Glomerular visceral epithelial cell (primary cell): Measurements from ENCODE around the gene GALR1.
"Not testable (repeated sequence)": the region's sequence is repeated elsewhere in the genome, so short reads cannot be mapped to it uniquely, and the experiment has no call there.

Experiments
- DNase-seq: peaks from one replicate; pipeline ENCODE4 v3.0.0-alpha.2; 2016; ENCODE audit errors: extremely low spot score

GALR1 gene

DNA sequence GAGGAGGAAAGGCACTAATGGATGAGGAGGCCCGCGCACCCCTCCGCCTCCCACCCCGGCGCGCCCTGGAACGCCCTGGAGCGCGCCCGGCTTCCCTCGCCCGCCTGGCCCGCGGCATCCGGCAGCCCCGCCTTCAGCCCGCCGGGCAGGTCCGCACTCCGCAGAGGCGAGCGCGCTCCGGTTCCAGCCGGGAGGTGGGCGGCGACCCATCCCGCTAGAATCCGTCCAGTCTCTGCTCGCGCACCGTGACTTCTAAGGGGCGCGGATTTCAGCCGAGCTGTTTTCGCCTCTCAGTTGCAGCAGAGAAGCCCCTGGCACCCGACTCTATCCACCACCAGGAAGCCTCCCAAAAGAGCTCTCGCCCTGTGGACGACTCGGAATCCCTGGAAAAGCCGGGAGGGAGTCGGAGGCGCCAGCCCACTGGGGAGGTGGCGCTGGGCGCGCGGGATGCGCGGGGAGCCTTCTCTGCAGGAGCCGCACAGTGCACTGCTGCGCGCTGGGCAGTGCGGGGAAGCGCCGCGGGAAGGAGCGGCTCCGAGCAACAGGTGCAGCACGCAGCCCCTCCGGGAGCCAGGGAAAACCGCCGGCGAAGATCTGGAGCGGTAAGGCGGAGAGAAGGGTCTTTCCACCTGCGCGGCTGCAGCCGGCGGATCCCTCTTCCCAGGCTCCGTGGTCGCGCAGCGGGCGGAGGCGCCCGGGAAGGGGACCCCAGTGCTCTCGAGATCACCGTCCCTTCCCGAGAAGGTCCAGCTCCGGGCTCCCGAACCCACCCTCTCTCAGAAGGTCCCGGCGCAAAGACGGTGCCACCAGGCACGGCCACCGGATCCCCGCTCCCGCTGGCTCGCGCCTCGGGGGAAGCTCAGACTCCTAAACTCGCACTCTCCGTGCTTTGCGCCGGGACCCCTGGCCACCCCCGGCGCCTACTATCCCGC is at the start of gene GALR1:
Gene GALR1, plus strand, starts transcription at position 280 of the 932 bp plus-strand sequence. CDS start 701 bp downstream, outside the sequence.
- no peak for DNase-seq

DNA sequence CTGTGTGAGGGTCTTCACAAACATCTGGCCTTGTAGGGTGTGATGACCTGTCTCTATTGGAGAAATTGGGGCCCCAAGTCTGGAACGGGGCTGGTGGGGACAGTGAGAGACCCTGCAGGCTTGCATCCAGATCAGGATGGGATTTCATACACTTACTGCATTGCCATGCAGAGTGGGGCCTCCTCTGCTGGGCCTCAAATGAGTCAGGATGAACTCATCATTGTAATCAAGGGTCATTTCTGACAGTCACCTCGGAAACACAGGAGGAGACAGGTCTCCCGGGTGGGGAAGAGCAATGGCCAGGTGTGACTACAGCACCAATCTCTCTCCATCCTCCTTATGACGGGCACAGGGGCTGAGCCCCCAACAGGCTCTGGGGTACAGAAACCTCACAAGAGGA is 48.1 kb upstream of the GALR1 start:
- peak; percentile 18 for DNase-seq

DNA sequence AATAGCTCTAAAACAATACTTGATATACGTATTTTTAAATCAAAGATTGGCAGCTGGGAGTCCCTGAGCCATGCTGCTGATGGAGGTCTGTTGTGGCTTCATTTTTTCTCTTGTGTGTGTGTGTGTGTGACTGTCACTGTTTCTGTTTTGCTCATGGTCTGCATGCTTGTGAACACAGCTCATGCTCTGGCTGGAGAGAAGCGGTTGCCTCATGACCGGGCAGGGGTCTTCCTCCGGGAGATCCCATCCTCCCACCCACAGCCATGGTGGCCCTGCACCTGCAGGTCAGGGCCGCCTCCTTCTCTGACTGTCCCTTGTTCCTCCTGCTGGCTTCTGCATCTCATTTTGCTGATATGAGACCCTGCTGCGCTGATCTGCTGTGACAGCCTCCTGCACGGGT is 47.3 kb upstream of the GALR1 start:
- DNase-seq, result no peak

GRCh38 chr18:77203071-77203470 is 46.6 kb upstream of the GALR1 start:
- DNase-seq, result no peak

- DNase-seq, result no peak
Measured at GRCh38 chr18:77203851-77204250, 45.8 kb upstream of the GALR1 start.

DNA sequence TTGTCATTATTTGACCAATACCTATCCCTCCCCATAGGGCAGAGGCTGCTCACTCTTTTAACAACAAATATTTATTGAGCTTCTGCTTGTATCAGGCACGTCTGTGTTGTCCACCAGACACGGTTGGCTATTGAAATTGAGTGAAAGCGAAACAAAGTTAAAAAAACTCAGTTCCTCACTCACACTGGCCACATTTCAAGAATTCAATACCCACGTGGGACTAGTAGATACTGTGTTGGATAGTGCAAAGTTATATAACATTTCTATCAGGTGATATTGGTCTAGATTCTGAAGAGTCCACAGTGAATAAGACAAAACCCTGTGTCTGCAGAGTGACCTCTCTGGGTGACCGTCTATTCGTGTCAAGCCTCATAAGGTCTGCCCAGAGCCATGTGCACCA is 43.9 kb upstream of the GALR1 start:
- DNase-seq, result no peak

GRCh38 chr18:77206676-77207374 is 42.8 kb upstream of the GALR1 start:
- no peak for DNase-seq

DNA sequence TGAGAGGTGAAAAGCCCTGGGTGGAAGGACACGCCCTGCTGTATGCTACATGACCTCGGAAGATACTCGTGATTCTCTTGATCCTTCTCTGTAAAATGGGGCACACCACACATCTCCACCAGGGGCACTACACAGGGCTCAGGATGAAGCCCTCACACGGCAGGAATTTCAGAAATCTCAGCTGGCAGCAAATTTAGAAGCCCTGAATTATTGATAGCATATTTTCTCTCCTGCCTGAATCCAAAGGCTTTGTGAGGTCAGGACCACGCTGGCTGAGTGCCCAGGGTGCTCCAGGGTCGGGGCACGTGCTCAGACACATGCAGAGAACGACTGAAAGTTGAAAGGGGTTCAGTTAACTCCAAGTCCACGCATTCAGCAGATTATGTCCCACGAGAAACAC is 42.1 kb upstream of the GALR1 start:
- DNase-seq, result peak; percentile 68

- peak; percentile 64 for DNase-seq
Measured at GRCh38 chr18:77208964-77209363, 40.7 kb upstream of the GALR1 start.

- peak; percentile 14 for DNase-seq
Measured at GRCh38 chr18:77209587-77209986, 40.1 kb upstream of the GALR1 start.

DNA sequence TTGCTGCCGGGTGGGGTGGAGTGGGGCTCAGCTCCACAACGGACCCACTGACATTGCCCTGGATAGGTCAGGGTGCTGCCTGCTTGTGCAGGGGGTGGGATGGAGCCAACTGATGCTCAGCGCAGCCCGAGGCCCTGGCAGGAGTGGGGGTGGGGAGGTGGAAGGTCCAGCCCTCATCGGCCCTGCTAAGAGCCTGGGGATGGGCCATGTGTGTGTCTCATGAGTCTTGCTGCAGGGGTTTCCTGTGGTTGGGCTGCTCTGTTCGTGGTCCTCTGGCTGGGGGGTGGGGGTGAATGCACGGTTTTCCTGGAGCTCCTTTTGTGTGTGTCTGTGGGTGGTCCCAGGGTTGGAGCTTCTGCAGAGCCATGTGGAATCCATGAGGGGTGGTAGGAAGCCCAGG is 39.4 kb upstream of the GALR1 start:
- no peak for DNase-seq

DNA sequence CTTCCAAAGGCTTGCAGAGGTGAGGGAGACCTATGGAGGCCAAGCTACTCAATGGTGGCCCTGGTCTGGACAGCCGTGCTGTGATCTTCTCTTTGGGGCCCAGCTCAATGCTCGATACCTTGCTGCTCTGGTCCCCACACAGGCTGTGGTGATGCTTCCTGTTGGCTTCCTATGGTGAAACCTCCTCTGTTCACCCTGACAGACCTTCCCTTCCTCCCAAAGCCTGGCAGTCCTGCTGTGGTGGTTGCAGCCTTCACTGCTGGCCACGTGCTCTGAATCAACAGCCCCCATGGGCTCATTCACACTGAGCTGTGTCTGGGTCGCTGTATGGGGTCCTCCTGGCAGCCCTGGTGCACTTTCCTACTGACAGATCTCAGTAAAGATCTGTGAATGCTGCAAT is 31.0 kb upstream of the GALR1 start:
- DNase-seq, result no peak

- DNase-seq, result no peak
Measured at GRCh38 chr18:77220726-77221125, 28.9 kb upstream of the GALR1 start.

DNA sequence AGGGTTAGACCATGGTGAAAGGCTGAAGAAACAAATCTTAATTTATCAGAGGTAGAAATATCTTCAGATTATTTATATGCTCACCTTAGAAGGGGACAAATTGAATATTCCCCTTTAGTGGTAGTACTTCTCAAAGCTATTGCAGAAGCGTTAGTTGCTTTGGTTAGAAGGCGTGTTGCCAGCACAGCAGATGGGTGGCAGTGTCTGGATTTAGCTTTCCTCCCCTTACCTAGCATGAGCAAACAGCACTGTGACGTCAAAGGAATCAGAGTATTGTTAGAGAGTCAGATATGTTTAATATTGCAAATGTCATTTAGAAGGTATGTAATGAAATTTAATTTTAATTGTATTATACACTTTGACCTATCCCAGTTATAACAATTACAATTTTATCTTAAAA is 27.2 kb upstream of the GALR1 start:
- no peak for DNase-seq

DNA sequence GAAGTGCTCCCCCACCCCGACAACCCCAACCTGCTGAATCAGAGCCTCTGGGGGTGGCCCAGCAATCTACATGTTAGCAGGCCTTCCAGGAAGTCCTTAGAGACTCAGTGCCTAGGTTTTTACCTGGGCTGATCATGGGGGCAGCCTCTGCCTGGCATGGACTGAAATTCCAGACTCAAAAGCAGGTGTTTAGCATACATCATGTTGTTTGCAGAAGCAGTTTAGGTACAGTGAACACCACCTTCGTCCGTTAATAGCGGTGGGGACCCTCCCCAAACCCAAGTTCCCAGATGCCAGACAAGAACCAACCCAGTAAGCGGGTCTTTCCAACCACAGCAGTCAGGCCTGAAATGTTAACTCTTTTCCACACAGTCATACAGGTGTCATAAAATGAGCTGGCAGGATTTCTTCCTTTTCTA is 26.4 kb upstream of the GALR1 start:
- no peak for DNase-seq

DNA sequence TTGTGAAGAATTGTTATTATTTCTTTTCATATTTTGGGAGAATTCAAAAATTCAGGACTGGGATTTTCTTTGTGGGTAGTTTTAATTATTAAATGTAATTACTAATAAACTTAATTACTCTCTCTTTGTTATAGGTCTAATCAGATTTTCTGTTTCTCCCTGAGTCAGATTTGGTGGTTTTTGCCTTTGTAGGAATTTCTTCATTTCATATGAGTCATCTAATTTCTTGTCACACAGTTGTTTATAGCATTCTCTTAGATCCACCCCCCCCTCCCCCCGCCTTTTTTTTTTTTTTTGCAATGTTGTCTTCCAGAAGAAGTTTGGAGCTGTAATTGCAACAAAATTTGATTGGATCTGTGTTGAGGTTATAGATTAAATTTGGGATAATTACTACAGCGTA is 26.0 kb upstream of the GALR1 start:
- DNase-seq, result no peak

DNA sequence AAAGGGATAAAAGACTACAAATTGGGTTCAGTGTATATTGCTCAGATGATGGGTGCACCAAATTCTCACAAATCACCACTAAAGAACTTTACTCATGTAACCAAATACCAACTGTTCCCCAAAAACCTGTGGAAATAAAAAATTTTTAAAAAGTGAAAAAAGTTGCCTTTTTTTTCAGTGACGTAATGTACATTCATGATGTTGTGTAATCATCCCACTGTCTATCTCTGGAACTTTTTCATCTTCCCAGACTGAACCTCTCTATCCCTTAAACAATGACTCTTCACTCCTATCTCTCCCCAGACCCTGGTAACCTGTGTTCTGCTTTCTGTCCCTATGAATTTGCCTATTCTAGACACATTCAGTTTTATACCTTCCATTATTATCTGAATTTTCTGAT is 19.0 kb upstream of the GALR1 start:
- DNase-seq, result no peak

DNA sequence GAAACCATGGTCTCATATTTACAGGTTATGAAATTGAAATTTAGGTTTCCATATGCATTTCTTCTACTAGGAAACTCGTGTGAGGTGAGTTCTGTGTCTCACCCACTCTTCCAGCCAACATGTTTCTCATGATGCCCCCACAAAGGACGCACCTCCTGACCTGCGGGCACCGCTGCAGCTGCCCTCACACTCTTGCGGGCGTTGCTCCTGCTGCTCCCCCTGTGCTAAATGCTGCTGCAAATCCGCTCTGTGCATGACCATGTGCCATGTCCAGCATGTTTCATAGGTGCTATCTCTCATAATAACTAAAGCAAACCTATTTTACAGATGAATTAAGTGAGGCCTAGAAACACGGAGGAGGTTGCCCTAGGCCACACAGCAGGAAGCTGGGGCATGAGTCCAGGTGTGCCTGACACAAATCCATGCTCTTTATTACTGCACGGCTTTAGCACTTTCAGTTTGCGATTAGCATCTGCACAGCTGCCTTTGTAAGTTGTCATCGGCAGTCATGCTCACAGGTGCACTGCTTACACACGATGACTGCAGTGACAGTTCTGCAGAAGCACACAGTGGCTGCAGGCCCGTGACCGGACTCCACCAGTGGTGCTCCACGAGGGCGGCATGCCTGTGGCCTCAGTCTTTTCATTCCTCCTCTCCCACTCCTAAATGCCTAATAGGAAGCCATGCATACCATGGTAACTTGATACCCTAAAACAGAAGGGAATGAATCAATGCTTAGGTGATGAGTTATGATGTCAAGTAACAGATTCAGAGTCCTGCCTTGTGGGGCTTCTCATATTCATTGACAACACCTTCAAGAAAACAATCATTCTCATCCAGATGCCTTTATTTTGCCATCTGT is 14.9 kb upstream of the GALR1 start:
- DNase-seq, result no peak

DNA sequence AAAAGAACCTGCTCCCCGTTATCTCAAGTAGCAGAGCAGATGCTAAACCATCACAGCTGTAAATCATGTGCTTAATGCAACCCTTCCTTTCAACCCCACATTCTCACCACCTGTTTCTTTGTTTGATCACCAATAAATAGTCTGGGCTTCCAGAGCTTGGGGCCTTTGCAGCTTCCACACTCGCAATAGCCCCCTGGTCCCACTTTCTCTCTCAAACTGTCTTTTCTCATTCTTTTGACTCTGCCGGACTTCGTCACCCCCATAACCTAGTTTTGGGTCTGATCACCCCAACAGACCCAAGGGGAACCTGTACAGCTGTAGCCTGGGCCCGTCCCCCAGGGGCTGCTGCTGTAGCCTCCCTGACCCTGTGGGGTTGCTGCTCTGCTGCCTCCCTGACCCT is 10.4 kb upstream of the GALR1 start:
- not testable (repeated sequence) for DNase-seq

GRCh38 chr18:77248873-77249568 is 627 bp upstream of the GALR1 start:
- no peak for DNase-seq

GRCh38 chr18:77250501-77250925 is 865 bp downstream of the GALR1 start:
- DNase-seq, result no peak
